Activated T-cell treated with anti-CD3 and anti-CD28 coated beads, Interleukin-2, amount 50 U/mL, for 72 hours (primary cell): ENCODE measurements around the gene ABHD1. TPM values are rescaled to one million over a fixed set of nuclear protein-coding genes. Genes with fewer than 3 reads are reported as not detected.

Experiments used
- ATAC-seq, 2 donors: fragments of 150-1000 bp; cut with Tn5 transposase; replicated peaks in 1 of 2; 2 replicates each; pipeline ENCODE4 v1.10.0; 2021; ENCODE audit warnings: moderate library complexity in 2 of 2, mild to moderate bottlenecking in 1 of 2
- DNase-seq, 2 donors: peaks; one replicate each; pipeline ENCODE4 v3.0.0; 2021 to 2022; ENCODE audit warnings: mixed read lengths in 1 of 2
- H3K27ac Mint-ChIP-seq: one replicate; pipeline ENCODE4 v1.8.0; 2022; ENCODE audit warnings: mild to moderate bottlenecking, moderate library complexity, mixed read lengths
- H3K27me3 Mint-ChIP-seq: one replicate; pipeline ENCODE4 v1.8.0; 2022; ENCODE audit warnings: low read depth, mixed read lengths
- H3K36me3 Mint-ChIP-seq, 2 donors: one replicate each; pipeline ENCODE4 v1.8.0; 2022; ENCODE audit warnings: mixed read lengths in 2 of 2, mild to moderate bottlenecking in 1 of 2; ENCODE audit not compliant: insufficient read depth in 2 of 2
- H3K4me1 Mint-ChIP-seq: one replicate; pipeline ENCODE4 v1.8.0; 2022; ENCODE audit warnings: low read depth, mixed read lengths
- H3K4me3 Mint-ChIP-seq, 2 donors: one replicate each; pipeline ENCODE4 v1.8.0; 2022; ENCODE audit warnings: mild to moderate bottlenecking in 2 of 2, mixed read lengths in 2 of 2, moderate library complexity in 2 of 2
- H3K9me3 Mint-ChIP-seq, 2 donors: one replicate each; pipeline ENCODE4 v1.8.0; 2022; ENCODE audit warnings: mixed read lengths in 2 of 2
- total RNA-seq, 2 donors: library from RNA; stranded (reverse); gene quantifications; one replicate each; pipeline ENCODE4 v1.2.3, GENCODE V29; 2022

ABHD1 gene
- total RNA-seq, 2 donors from 2014 or later = 0.34 to 0.72 TPM

GRCh38 chr2:27128668-27129571 lies 5.3 kb downstream of the ABHD1 start:
- no peak overlapping the region for H3K27ac Mint-ChIP-seq
- DNase-seq = no peak

DNA sequence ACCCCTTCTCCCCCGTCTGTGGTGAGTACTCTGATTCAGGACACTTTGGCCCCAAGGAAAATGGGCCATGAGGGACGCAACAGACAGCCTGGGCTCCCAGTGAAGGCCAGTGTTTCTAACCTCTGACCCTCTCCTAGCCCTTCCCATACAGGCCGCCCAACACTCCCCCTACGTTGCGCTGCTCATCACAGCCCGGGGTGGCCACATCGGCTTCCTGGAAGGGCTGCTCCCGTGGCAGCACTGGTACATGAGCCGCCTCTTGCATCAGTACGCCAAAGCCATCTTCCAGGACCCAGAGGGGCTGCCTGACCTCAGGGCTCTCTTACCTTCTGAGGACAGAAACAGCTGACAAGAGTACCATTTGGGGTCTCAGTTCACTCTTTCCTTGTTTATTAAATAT lies 6.8 kb downstream of the ABHD1 start:
- ATAC-seq = no peak
- Mint-ChIP-seq H3K27ac (no peak overlapping the region), H3K36me3 (peaks cover 2 to 6% of the 10 kb centered on the region in 2 donors), H3K4me1 (peaks cover 20% of the 10 kb centered on the region), H3K4me3 (no peak overlapping the region), H3K27me3 (no peaks in the 10 kb centered on the region), H3K9me3 (no peaks in the 10 kb centered on the region)
- DNase-seq = no peak

More at GRCh38 chr2:27128668-27129571, 5.3 kb downstream of the ABHD1 start:
- no peak for ATAC-seq
- Mint-ChIP-seq H3K4me3 (no peak overlapping the region), H3K36me3 (peaks cover 0 to 6% of the 10 kb centered on the region in 2 donors), H3K9me3 (no peaks in the 10 kb centered on the region), H3K27me3 (no peaks in the 10 kb centered on the region), H3K4me1 (peaks cover 15% of the 10 kb centered on the region)

DNA sequence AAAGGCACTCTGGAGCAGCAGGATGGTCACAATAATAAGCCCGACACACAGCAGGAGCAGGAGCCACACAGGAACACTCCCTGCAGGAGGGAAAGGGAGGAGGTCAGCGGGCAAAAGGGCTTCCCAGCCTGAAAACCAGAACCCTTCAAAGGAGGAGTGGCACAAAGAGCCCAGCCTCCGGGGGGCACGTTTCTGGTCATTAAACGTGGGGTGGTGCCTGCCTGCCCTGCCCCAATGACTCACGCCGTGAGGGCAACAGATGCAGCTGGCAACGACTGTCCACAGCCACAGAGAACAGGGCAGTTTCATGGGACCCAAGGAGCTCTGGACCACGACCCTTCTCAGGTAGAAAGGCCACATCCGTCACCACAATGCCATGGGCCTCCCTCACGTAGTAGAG lies 7.8 kb downstream of the ABHD1 start:
- DNase-seq = no peak
- no peak for ATAC-seq
- no peak overlapping the region for H3K27ac Mint-ChIP-seq
- H3K4me3 Mint-ChIP-seq = no peak overlapping the region
- H3K9me3 Mint-ChIP-seq = no peaks in the 10 kb centered on the region
- peaks cover 2 to 6% of the 10 kb centered on the region in 2 donors for H3K36me3 Mint-ChIP-seq
- no peaks in the 10 kb centered on the region for H3K27me3 Mint-ChIP-seq
- H3K4me1 Mint-ChIP-seq = peaks cover 20% of the 10 kb centered on the region

- peak overlapping the region; percentile 79 for H3K27ac Mint-ChIP-seq
- peak; percentile 26 to 28 for DNase-seq
- H3K4me3 Mint-ChIP-seq = peak overlapping the region; percentile 95 to 97
- no peaks in the 10 kb centered on the region for H3K9me3 Mint-ChIP-seq
- H3K4me1 Mint-ChIP-seq = peaks cover 20% of the 10 kb centered on the region
- peak in 1 of 2 donors; percentile 20 for ATAC-seq
- peaks cover 2 to 6% of the 10 kb centered on the region in 2 donors for H3K36me3 Mint-ChIP-seq
- no peaks in the 10 kb centered on the region for H3K27me3 Mint-ChIP-seq
These were observed 9.7 kb downstream of the ABHD1 start for GRCh38 chr2:27133195-27133875.

- ATAC-seq (peak; percentile 94 to 96), DNase-seq (peak; percentile 99 to 100)
- Mint-ChIP-seq H3K4me1 (peaks cover 20% of the 10 kb centered on the region), H3K9me3 (no peaks in the 10 kb centered on the region), H3K4me3 (peak within 1 kb of the TSS; percentile 95 to 97), H3K36me3 (peaks cover 2 to 6% of the 10 kb centered on the region in 2 donors), H3K27ac (peak within 1 kb of the TSS; percentile 98), H3K27me3 (no peaks in the 10 kb centered on the region)
These were observed 10.5 kb downstream of the ABHD1 start, which contains the start of gene PREB for GRCh38 chr2:27133905-27134780. Gene PREB, minus strand, starts transcription at chr2:27134636. Its CDS starts 215 bp downstream, at chr2:27134421.

DNA sequence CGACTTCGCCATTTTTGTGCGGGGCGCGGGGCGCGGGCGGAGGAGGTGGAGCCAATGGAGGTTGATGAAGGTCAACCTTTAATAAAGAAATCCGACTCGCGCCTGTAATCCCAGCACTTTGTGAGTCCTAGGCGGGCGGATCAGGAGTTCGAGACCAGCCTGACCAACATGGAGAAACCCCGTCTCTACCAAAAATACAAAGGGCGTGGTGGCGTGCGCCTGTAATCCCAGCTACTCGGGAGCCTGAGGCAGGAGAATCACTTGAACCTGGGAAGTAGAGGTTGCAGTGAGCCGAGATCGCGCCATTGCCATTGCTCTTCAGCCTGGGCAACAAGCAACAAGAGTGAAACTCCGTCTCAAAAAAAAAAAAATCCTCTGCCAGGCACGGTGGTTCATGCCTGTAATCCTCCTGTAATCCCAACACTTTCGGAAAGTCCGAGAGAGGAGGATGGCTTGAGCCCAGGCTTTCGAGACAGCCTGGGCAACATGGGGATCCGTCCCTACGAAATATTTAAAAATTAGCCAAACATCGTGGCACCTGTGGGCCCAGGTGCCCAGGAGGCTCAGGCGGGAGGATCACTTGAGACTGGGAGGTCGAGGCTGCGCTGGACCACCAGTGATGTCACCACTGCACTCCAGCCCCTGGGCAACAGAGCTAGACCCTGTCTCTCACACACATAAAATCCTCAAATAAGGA lies 11.3 kb downstream of the ABHD1 start:
- no peak for ATAC-seq
- DNase-seq = no peak
- H3K27me3 Mint-ChIP-seq = no peaks in the 10 kb centered on the region
- H3K36me3 Mint-ChIP-seq = peaks cover 2 to 6% of the 10 kb centered on the region in 2 donors
- no peaks in the 10 kb centered on the region for H3K9me3 Mint-ChIP-seq
- peaks cover 20% of the 10 kb centered on the region for H3K4me1 Mint-ChIP-seq
- H3K4me3 Mint-ChIP-seq = peak overlapping the region; percentile 95 to 97
- peak overlapping the region; percentile 98 for H3K27ac Mint-ChIP-seq

- DNase-seq (no peak), ATAC-seq (no peak)
- H3K27me3 Mint-ChIP-seq = no peaks in the 10 kb centered on the region
- H3K4me1 Mint-ChIP-seq = peaks cover 20% of the 10 kb centered on the region
- peaks cover 2 to 6% of the 10 kb centered on the region in 2 donors for H3K36me3 Mint-ChIP-seq
- peak overlapping the region; percentile 95 to 97 for H3K4me3 Mint-ChIP-seq
- no peaks in the 10 kb centered on the region for H3K9me3 Mint-ChIP-seq
- peak overlapping the region; percentile 50 for H3K27ac Mint-ChIP-seq
These were observed 11.9 kb downstream of the ABHD1 start for GRCh38 chr2:27135478-27135955.

DNA sequence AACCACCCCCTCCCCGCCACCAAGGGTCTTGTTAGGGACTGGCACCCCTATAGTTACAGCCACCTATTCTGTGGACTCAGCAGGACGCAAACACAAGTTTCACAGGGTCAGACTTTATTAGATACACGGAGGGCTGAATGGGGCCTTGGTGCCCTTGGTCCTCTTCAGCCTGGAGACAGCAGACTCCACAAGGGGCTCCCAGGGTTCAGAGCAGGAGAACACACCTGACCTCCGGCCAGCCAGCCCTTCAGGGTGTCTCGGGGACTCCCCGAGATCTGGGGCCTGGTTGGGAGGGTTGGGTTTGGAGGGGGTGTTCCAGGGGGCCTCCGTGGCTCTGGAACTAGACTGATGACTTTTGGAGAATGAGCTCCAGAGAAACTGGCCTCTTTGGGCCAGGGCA lies 13.1 kb downstream of the ABHD1 start:
- Mint-ChIP-seq H3K27me3 (no peaks in the 10 kb centered on the region), H3K27ac (no peak overlapping the region), H3K4me1 (peaks cover 20% of the 10 kb centered on the region), H3K36me3 (peaks cover 2 to 5% of the 10 kb centered on the region in 2 donors), H3K4me3 (no peak overlapping the region), H3K9me3 (no peaks in the 10 kb centered on the region)
- ATAC-seq (no peak), DNase-seq (no peak)

- DNase-seq (no peak), ATAC-seq (no peak)
- H3K4me3 Mint-ChIP-seq = no peak overlapping the region
- no peaks in the 10 kb centered on the region for H3K9me3 Mint-ChIP-seq
- no peak overlapping the region for H3K27ac Mint-ChIP-seq
- H3K36me3 Mint-ChIP-seq = peaks cover 2 to 4% of the 10 kb centered on the region in 2 donors
- H3K4me1 Mint-ChIP-seq = peaks cover 20% of the 10 kb centered on the region
- H3K27me3 Mint-ChIP-seq = no peaks in the 10 kb centered on the region
These were observed 13.8 kb downstream of the ABHD1 start for GRCh38 chr2:27137322-27137935.

DNA sequence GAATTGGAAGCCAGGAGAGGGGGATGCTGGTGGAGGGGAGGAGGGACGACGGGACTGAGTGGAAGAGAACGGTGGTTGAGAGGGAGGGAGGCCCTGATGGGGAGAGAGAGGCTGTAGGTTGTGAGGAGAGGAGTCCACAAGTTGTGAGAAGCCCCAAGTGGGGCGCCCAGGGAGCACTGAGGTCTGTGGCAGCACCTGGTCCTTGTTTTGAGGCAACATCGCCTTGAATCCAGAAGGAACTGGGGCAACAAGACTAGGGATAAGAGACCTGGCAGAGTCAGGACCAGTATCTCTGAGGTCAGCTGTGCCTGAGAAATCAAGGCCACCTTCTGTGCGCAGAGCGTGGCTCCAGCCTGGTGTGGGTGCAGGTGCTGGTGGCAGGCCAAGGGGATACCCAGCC lies 14.5 kb downstream of the ABHD1 start:
- H3K4me1 Mint-ChIP-seq = peaks cover 14% of the 10 kb centered on the region
- no peak overlapping the region for H3K4me3 Mint-ChIP-seq
- DNase-seq (no peak), ATAC-seq (no peak)
- H3K27me3 Mint-ChIP-seq = peaks cover 3% of the 10 kb centered on the region
- peaks cover 2% of the 10 kb centered on the region in 2 donors for H3K36me3 Mint-ChIP-seq
- H3K27ac Mint-ChIP-seq = no peak overlapping the region
- H3K9me3 Mint-ChIP-seq = peaks cover 0 to 1% of the 10 kb centered on the region in 2 donors

DNA sequence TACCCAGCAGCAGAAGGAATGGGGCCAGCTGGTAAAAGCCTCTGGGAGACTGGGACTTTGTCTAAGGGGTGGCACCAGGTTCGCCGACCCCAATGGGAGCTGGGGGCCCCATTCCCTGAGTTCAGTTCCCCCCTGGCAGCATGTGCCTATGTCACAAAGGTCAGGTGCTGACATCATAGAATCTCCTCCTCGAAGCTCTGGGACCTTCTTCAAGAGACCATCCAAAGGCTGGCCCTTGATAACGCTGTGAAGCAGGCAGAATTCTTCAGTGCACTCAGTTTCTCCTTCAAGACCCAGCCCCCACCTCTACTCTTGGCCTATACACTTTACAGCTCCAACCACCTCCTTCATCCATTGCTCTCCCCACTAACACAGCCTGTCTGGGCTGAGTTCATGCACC lies 15.7 kb downstream of the ABHD1 start, which contains the start of gene PRR30:
PRR30 (minus strand) TSS at position 101 of the 400 bp plus-strand sequence. CDS start 1,081 bp downstream, outside the sequence.
- ATAC-seq = no peak
- peaks cover 0 to 2% of the 10 kb centered on the region in 2 donors for H3K36me3 Mint-ChIP-seq

More for the DNA sequence above, 15.7 kb downstream of the ABHD1 start, which contains the start of gene PRR30:
- no peak for DNase-seq
- H3K9me3 Mint-ChIP-seq = peaks cover 0 to 6% of the 10 kb centered on the region in 2 donors
- no peak within 1 kb of the TSS for H3K4me3 Mint-ChIP-seq
- peaks cover 13% of the 10 kb centered on the region for H3K27me3 Mint-ChIP-seq
- H3K4me1 Mint-ChIP-seq = peaks cover 8% of the 10 kb centered on the region
- no peak within 1 kb of the TSS for H3K27ac Mint-ChIP-seq
